T-helper 17 cell (primary cell): ENCODE measurements around the gene A1CF. TPM values are rescaled to one million over a fixed set of nuclear protein-coding genes. Genes with fewer than 3 reads are reported as not detected.
"Not testable (repeated sequence)": the region's sequence is repeated elsewhere in the genome, so short reads cannot be mapped to it uniquely, and the experiment has no call there.

ENCODE experiments used
- ATAC-seq: fragments of 150-1000 bp; cut with Tn5 transposase; 2 replicates; pipeline ENCODE4 v1.10.0; 2021; ENCODE audit warnings: mild to moderate bottlenecking, moderate library complexity
- DNase-seq, 3 donors: peaks; one replicate each; pipeline versions ENCODE4 v3.0.0 to v3.0.0-alpha.2; 2020 to 2021
- H3K9me3 ChIP-seq: one replicate; pipeline ENCODE4 v1.7.0; 2013; ENCODE audit warnings: low read length, mild to moderate bottlenecking; ENCODE audit not compliant: control insufficient read depth, poor library complexity, severe bottlenecking
- H3K27ac Mint-ChIP-seq: one replicate; pipeline ENCODE4 v1.8.0; 2022; ENCODE audit warnings: mild to moderate bottlenecking, moderate library complexity, mixed read lengths
- H3K27me3 Mint-ChIP-seq: one replicate; pipeline ENCODE4 v1.8.0; 2022; ENCODE audit warnings: mixed read lengths
- H3K36me3 Mint-ChIP-seq: one replicate; pipeline ENCODE4 v1.8.0; 2022; ENCODE audit warnings: low read depth, mixed read lengths
- H3K4me1 Mint-ChIP-seq: one replicate; pipeline ENCODE4 v1.8.0; 2022; ENCODE audit warnings: mild to moderate bottlenecking, mixed read lengths
- H3K4me3 Mint-ChIP-seq: one replicate; pipeline ENCODE4 v1.8.0; 2022; ENCODE audit warnings: mild to moderate bottlenecking, moderate library complexity, mixed read lengths
- total RNA-seq, 4 donors: library from RNA in 2 of 4; stranded (reverse) in 2 of 4; gene quantifications; one replicate each; pipeline ENCODE4 v1.2.3 and lab custom pipeline; 2022 to 2026

The A1CF gene, protein sequence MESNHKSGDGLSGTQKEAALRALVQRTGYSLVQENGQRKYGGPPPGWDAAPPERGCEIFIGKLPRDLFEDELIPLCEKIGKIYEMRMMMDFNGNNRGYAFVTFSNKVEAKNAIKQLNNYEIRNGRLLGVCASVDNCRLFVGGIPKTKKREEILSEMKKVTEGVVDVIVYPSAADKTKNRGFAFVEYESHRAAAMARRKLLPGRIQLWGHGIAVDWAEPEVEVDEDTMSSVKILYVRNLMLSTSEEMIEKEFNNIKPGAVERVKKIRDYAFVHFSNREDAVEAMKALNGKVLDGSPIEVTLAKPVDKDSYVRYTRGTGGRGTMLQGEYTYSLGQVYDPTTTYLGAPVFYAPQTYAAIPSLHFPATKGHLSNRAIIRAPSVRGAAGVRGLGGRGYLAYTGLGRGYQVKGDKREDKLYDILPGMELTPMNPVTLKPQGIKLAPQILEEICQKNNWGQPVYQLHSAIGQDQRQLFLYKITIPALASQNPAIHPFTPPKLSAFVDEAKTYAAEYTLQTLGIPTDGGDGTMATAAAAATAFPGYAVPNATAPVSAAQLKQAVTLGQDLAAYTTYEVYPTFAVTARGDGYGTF
- total RNA-seq (not detected), total RNA-seq (lab: John Stamatoyannopoulos, UW) (0 to 0.12 reads per million in 2 donors)

- Mint-ChIP-seq H3K27me3 (peaks cover 33% of the 10 kb centered on the region), H3K36me3 (no peaks in the 10 kb centered on the region), H3K27ac (no peak within 1 kb of the TSS), H3K4me1 (no peaks in the 10 kb centered on the region), H3K4me3 (no peak within 1 kb of the TSS)
- ATAC-seq (no peak), DNase-seq (no peak)
- H3K9me3 ChIP-seq, result no peaks in the 10 kb centered on the region
These were observed at the start of gene A1CF for GRCh38 chr10:50885097-50885859. Gene A1CF, minus strand, starts transcription at chr10:50885627. Its CDS starts 25,687 bp downstream, at chr10:50859940.

- no peaks in the 10 kb centered on the region for H3K9me3 ChIP-seq
- H3K4me1 Mint-ChIP-seq, result no peaks in the 10 kb centered on the region
- ATAC-seq, result no peak
- H3K27me3 Mint-ChIP-seq, result peaks cover 43% of the 10 kb centered on the region
- H3K27ac Mint-ChIP-seq, result no peak overlapping the region
- DNase-seq, result no peak
- H3K36me3 Mint-ChIP-seq, result no peaks in the 10 kb centered on the region
- no peak overlapping the region for H3K4me3 Mint-ChIP-seq
These were observed 46.6 kb upstream of the A1CF start for GRCh38 chr10:50931948-50932431.

- Mint-ChIP-seq H3K27me3 (peaks cover 31% of the 10 kb centered on the region), H3K4me3 (no peak overlapping the region)
- no peak for ATAC-seq
These were observed 44.2 kb upstream of the A1CF start for GRCh38 chr10:50929670-50930069.

DNA sequence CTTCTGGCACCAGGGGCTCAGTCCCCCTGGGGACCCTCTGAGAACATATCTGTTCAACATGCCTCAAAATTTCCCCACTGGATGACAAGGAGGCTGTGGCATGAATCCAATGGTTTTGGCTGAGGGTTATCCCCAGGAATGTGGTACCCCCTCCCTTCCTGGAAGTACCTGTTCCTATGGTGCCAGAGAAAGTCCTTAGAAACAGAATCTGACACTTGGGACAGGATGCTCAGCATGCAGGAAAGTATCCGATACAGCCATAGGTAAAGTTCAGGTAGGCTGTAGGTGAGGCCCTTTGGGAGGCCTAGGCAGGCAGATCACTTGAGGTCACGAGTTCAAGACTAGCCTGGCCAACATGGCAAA lies 42.7 kb upstream of the A1CF start:
- Mint-ChIP-seq H3K27ac (no peak overlapping the region), H3K4me3 (no peak overlapping the region), H3K27me3 (peaks cover 19% of the 10 kb centered on the region), H3K36me3 (no peaks in the 10 kb centered on the region), H3K4me1 (no peaks in the 10 kb centered on the region)
- ATAC-seq, result no peak
- DNase-seq, result no peak
- peaks cover 3% of the 10 kb centered on the region for H3K9me3 ChIP-seq

More at GRCh38 chr10:50929670-50930069, 44.2 kb upstream of the A1CF start:
- Mint-ChIP-seq H3K36me3 (no peaks in the 10 kb centered on the region), H3K27ac (no peak overlapping the region), H3K4me1 (no peaks in the 10 kb centered on the region)
- peaks cover 3% of the 10 kb centered on the region for H3K9me3 ChIP-seq
- no peak for DNase-seq

GRCh38 chr10:50927522-50928189 lies 42.2 kb upstream of the A1CF start:
- H3K9me3 ChIP-seq, result peaks cover 3% of the 10 kb centered on the region
- H3K4me1 Mint-ChIP-seq, result no peaks in the 10 kb centered on the region
- ATAC-seq (no peak), DNase-seq (no peak)
- no peak overlapping the region for H3K4me3 Mint-ChIP-seq
- no peaks in the 10 kb centered on the region for H3K36me3 Mint-ChIP-seq
- H3K27ac Mint-ChIP-seq, result no peak overlapping the region
- peaks cover 14% of the 10 kb centered on the region for H3K27me3 Mint-ChIP-seq

DNA sequence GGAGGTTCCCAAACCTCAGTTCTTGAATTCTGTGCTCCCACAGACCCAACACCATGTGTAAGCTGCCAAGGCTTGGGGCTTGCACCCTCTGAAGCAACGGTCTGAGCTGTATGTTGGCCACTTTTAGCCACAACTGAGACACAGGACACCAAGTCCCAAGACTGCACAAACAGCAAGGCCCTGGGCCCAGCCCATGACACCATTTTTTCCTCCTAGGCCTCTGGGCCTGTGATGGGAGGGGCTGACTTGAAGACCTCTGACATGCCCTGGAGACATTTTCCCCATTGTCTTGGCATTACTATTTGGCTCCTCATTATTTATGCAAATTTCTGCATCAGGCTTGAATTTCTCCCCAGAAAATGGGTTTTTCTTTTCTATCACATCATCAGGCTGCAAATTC lies 38.0 kb upstream of the A1CF start:
- ATAC-seq, H3K27me3 Mint-ChIP-seq, H3K36me3 Mint-ChIP-seq, H3K4me3 Mint-ChIP-seq, H3K4me1 Mint-ChIP-seq, DNase-seq, H3K27ac Mint-ChIP-seq, H3K9me3 ChIP-seq: not testable (repeated sequence)

GRCh38 chr10:50919010-50919409 lies 33.6 kb upstream of the A1CF start:
- H3K36me3 Mint-ChIP-seq, result no peaks in the 10 kb centered on the region
- H3K27ac Mint-ChIP-seq, result no peak overlapping the region
- no peaks in the 10 kb centered on the region for H3K9me3 ChIP-seq
- peaks cover 13% of the 10 kb centered on the region for H3K27me3 Mint-ChIP-seq
- DNase-seq (no peak), ATAC-seq (no peak)
- H3K4me3 Mint-ChIP-seq, result no peak overlapping the region
- no peaks in the 10 kb centered on the region for H3K4me1 Mint-ChIP-seq

DNA sequence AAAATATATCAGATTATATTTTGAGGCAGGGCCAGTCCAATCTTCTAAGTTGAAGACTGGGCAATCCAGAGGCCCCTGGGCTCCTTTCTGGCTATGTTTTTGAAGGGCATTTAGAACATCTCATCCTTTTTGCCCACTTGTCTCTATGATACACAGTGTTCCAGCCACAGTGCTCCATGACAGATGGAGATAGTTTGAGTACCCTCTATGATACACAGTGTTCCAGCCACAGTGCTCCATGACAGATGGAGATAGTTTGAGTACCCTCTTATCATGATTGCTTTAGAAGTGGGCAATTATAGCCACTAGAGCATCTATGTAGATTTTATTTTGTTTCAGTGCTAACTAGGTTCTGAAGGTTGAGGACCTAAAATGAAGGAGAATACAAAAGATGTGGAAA lies 33.1 kb upstream of the A1CF start:
- no peaks in the 10 kb centered on the region for H3K4me1 Mint-ChIP-seq

DNA sequence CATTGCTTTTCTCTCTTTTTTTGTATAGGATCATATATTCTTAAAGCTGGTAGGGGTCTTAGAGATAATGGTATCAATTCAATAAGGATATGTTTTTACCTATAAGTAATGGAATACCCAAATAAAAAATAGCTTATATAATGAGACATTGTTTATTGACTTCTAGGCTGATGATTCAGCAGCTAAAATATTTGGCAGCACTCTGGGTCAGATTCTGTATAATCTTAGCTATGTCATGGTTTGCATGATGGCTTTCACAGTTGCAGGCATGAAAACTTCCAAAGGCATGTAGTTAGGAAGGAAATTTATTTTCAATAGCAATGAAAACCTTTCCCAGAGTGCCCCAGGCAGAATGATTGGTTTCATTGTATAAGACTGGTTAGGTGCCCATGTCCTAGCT lies 32.1 kb upstream of the A1CF start:
- H3K27me3 Mint-ChIP-seq, result peaks cover 13% of the 10 kb centered on the region
- no peaks in the 10 kb centered on the region for H3K36me3 Mint-ChIP-seq
- H3K4me3 Mint-ChIP-seq, result no peak overlapping the region
- no peaks in the 10 kb centered on the region for H3K4me1 Mint-ChIP-seq
- DNase-seq, result no peak
- ATAC-seq, result no peak
- H3K9me3 ChIP-seq, result no peaks in the 10 kb centered on the region
- no peak overlapping the region for H3K27ac Mint-ChIP-seq

More for the DNA sequence above, 33.1 kb upstream of the A1CF start:
- no peak for DNase-seq
- ATAC-seq, result no peak
- peaks cover 13% of the 10 kb centered on the region for H3K27me3 Mint-ChIP-seq
- H3K36me3 Mint-ChIP-seq, result no peaks in the 10 kb centered on the region
- no peaks in the 10 kb centered on the region for H3K9me3 ChIP-seq
- no peak overlapping the region for H3K27ac Mint-ChIP-seq
- H3K4me3 Mint-ChIP-seq, result no peak overlapping the region

- ATAC-seq (no peak), DNase-seq (no peak)
- no peaks in the 10 kb centered on the region for H3K27me3 Mint-ChIP-seq
- H3K27ac Mint-ChIP-seq, result no peak overlapping the region
- no peak overlapping the region for H3K4me3 Mint-ChIP-seq
- no peaks in the 10 kb centered on the region for H3K36me3 Mint-ChIP-seq
- no peaks in the 10 kb centered on the region for H3K4me1 Mint-ChIP-seq
- no peaks in the 10 kb centered on the region for H3K9me3 ChIP-seq
These were observed 24.0 kb upstream of the A1CF start for GRCh38 chr10:50909334-50910014.

- no peaks in the 10 kb centered on the region for H3K27me3 Mint-ChIP-seq
- H3K9me3 ChIP-seq, result no peaks in the 10 kb centered on the region
- DNase-seq, result no peak
- no peaks in the 10 kb centered on the region for H3K4me1 Mint-ChIP-seq
- H3K36me3 Mint-ChIP-seq, result no peaks in the 10 kb centered on the region
- no peak for ATAC-seq
- H3K27ac Mint-ChIP-seq, result no peak overlapping the region
- H3K4me3 Mint-ChIP-seq, result no peak overlapping the region
These were observed 22.9 kb upstream of the A1CF start for GRCh38 chr10:50908366-50908765.

DNA sequence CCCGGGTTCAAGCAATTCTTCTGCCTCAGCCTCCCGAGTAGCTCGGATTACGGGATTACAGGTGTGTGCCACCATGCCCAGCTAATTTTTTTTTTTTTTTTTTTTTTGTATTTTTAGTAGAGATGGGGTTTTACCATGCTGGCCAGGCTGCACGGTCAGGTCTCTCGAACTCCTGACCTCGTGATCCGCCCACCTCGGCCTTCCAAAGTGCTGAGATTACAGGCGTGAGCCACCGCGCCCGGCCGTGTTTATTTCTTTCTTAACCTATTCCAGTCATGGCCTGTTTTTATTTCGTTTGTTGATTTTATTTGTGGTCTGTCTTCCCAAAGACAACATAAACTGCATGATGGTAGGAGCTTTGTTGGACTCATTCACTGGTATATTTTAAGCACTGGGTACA lies 20.4 kb upstream of the A1CF start:
- H3K27ac Mint-ChIP-seq, result not testable (repeated sequence)

More for the DNA sequence above, 20.4 kb upstream of the A1CF start:
- H3K27me3 Mint-ChIP-seq, result peaks cover 17% of the 10 kb centered on the region
- not testable (repeated sequence) for H3K4me3 Mint-ChIP-seq, H3K36me3 Mint-ChIP-seq, H3K9me3 ChIP-seq, H3K4me1 Mint-ChIP-seq, ATAC-seq, DNase-seq
